DOHH2 (cell line): ENCODE measurements around the gene LRRC7.

ENCODE experiments used
- H3F3A ChIP-seq: fragments of 200-600 bp; sonication (generic), shearing (Covaris generic); 2 replicates; pipeline ENCODE4 v1.6.0; 2016; ENCODE audit warnings: antibody characterized with exemption, mild to moderate bottlenecking; ENCODE audit not compliant: control insufficient read depth, insufficient read depth
- H3K27ac ChIP-seq: fragments of 200-600 bp; sonication (generic); 2 replicates; pipeline ENCODE4 v1.5.1; 2014; ENCODE audit warnings: low read depth, mild to moderate bottlenecking, low read length, moderate library complexity
- H3K27me3 ChIP-seq: fragments of 200-600 bp; sonication (generic); 2 replicates; pipeline ENCODE4 v1.6.1; 2014; ENCODE audit warnings: mild to moderate bottlenecking, low read length, mixed read lengths; ENCODE audit not compliant: control insufficient read depth
- H3K36me3 ChIP-seq: fragments of 200-600 bp; sonication (generic); 2 replicates; pipeline ENCODE4 v1.6.1; 2014; ENCODE audit warnings: mild to moderate bottlenecking, low read length, moderate library complexity, mixed read lengths; ENCODE audit not compliant: control insufficient read depth
- H3K4me1 ChIP-seq: fragments of 200-600 bp; sonication (generic); 2 replicates; pipeline ENCODE4 v1.6.1; 2014; ENCODE audit warnings: mild to moderate bottlenecking, low read length, mixed read lengths; ENCODE audit not compliant: control insufficient read depth
- H3K4me2 ChIP-seq: fragments of 200-600 bp; sonication (generic); 2 replicates; pipeline ENCODE4 v1.6.0; 2014; ENCODE audit warnings: mild to moderate bottlenecking, low read length, moderate library complexity
- H3K4me3 ChIP-seq: fragments of 200-600 bp; sonication (generic); 2 replicates; pipeline ENCODE4 v1.5.1; 2014; ENCODE audit warnings: mild to moderate bottlenecking, low read length, mixed read lengths
- H3K79me2 ChIP-seq: fragments of 200-600 bp; sonication (generic); 2 replicates; pipeline ENCODE4 v1.6.1; 2014; ENCODE audit warnings: mild to moderate bottlenecking, low read length, mixed read lengths; ENCODE audit not compliant: control insufficient read depth
- H3K9me2 ChIP-seq: fragments of 200-600 bp; sonication (generic); replicated peaks from 2 replicates; pipeline ENCODE4 v1.6.1; 2014; ENCODE audit warnings: mild to moderate bottlenecking, low read length, mixed read lengths; ENCODE audit not compliant: control insufficient read depth
- H3K9me3 ChIP-seq: fragments of 200-600 bp; sonication (generic); 2 replicates; pipeline ENCODE4 v1.6.1; 2014; ENCODE audit warnings: antibody characterized with exemption, low read length, mixed read lengths; ENCODE audit not compliant: control insufficient read depth, insufficient read depth
- H4K20me1 ChIP-seq: fragments of 200-600 bp; sonication (generic); 2 replicates; pipeline ENCODE4 v1.6.0; 2014; ENCODE audit warnings: low read depth, mild to moderate bottlenecking, antibody characterized with exemption, low read length, moderate library complexity; ENCODE audit not compliant: control insufficient read depth, insufficient read depth
- CTCF ChIP-seq: fragments of 200-600 bp; sonication (generic); IDR thresholded peaks from one replicate; pipeline ENCODE4 v1.5.1; 2014; ENCODE audit warnings: antibody characterized with exemption, mild to moderate bottlenecking, low read depth, low read length; ENCODE audit not compliant: poor library complexity, severe bottlenecking
- EZH2phosphoT487 ChIP-seq: fragments of 200-600 bp; sonication (generic); IDR thresholded peaks from 2 replicates; pipeline ENCODE4 v1.6.1; 2017; ENCODE audit warnings: borderline replicate concordance, mild to moderate bottlenecking, antibody characterized with exemption, low read length, moderate library complexity, mixed read lengths

Gene LRRC7

DNA sequence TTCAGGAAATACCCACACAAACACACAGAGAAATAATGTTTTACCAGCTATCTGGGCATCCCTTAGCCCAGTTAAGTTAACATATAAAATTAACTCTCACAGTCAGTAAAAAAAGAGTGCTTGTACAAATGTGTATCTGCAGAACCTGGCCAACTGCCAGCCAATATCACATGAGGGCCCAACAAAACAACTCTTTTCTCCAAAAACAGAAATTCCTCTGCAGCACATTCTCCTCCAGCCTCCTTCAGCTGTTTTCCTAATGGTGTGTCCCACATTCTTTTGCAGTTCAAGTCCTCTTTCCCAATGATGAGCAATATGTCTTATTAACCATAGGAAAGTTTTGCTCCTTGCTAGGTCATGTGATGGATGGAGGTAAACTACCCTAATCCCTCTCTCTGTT lies 75.5 kb downstream of the LRRC7 start:
- H3K9me2 ChIP-seq: no peaks in the 10 kb centered on the region

DNA sequence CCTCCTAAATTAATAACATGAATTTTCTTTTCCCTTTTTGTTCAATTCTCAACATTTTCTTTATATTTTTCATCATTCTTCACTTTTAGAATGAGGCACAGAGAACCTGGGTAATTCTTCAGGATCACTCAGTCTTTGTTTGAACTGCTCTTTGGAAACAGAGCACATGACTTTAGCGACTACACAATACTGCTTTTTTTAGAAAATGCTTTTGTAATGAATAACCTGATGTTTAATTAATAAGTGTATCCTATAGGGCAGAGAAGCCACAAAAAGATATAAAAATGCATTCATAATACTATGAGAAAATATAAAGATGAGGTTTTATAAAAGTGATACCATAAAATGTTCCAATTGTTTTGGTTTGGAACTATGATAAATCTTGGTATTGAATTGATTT lies 77.8 kb downstream of the LRRC7 start:
- Histone ChIP-seq H3K27ac (no peak overlapping the region), H3F3A (no peaks in the 10 kb centered on the region), H3K79me2 (no peaks in the 10 kb centered on the region), H3K9me3 (no peaks in the 10 kb centered on the region), H3K9me2 (no peaks in the 10 kb centered on the region), H3K27me3 (no peaks in the 10 kb centered on the region), H3K36me3 (no peaks in the 10 kb centered on the region), H3K4me2 (no peak overlapping the region), H3K4me3 (no peak overlapping the region), H3K4me1 (no peaks in the 10 kb centered on the region), H4K20me1 (no peaks in the 10 kb centered on the region)
- TF ChIP-seq CTCF (no peak), EZH2phosphoT487 (no peak)

More for the DNA sequence above, 75.5 kb downstream of the LRRC7 start:
- no peak overlapping the region for H3K4me2 ChIP-seq
- H3K27ac ChIP-seq: no peak overlapping the region
- TF ChIP-seq CTCF (no peak), EZH2phosphoT487 (no peak)
- H3F3A ChIP-seq: no peaks in the 10 kb centered on the region
- no peak overlapping the region for H3K4me3 ChIP-seq
- no peaks in the 10 kb centered on the region for H3K79me2 ChIP-seq
- H3K36me3 ChIP-seq: no peaks in the 10 kb centered on the region
- no peaks in the 10 kb centered on the region for H4K20me1 ChIP-seq
- no peaks in the 10 kb centered on the region for H3K9me3 ChIP-seq
- no peaks in the 10 kb centered on the region for H3K27me3 ChIP-seq
- H3K4me1 ChIP-seq: no peaks in the 10 kb centered on the region

GRCh38 chr1:69648486-69648885 lies 80.8 kb downstream of the LRRC7 start:
- H3K4me2 ChIP-seq: no peak overlapping the region
- no peaks in the 10 kb centered on the region for H3K79me2 ChIP-seq
- H3K27me3 ChIP-seq: no peaks in the 10 kb centered on the region
- no peaks in the 10 kb centered on the region for H3K36me3 ChIP-seq
- H3F3A ChIP-seq: no peaks in the 10 kb centered on the region
- no peaks in the 10 kb centered on the region for H3K4me1 ChIP-seq
- H3K9me2 ChIP-seq: no peaks in the 10 kb centered on the region
- TF ChIP-seq CTCF: no peak
- no peak for TF ChIP-seq EZH2phosphoT487
- no peaks in the 10 kb centered on the region for H3K9me3 ChIP-seq
- no peak overlapping the region for H3K4me3 ChIP-seq
- H3K27ac ChIP-seq: no peak overlapping the region
- H4K20me1 ChIP-seq: no peaks in the 10 kb centered on the region
